HEK293T (cell line): ENCODE measurements around the gene ZNF705A.
A peak's percentile ranks its signal among the peaks of the same experiment; 100 is the strongest.
"Not testable (repeated sequence)": the region's sequence is repeated elsewhere in the genome, so short reads cannot be mapped to it uniquely, and the experiment has no call there.

Source experiments
- CTCF ChIA-PET: fragments of 350-600 bp; formaldehyde crosslinking; extraction: SDS; loops from one replicate; lab custom pipeline; 2021; ENCODE audit warnings: antibody characterized with exemption, inconsistent platforms; lab: Yijun Ruan, JAX
- POLR2A ChIA-PET: fragments of 350-600 bp; formaldehyde crosslinking; extraction: SDS; loops from one replicate; lab custom pipeline; 2020; ENCODE audit warnings: antibody characterized with exemption, inconsistent platforms; lab: Yijun Ruan, JAX
- DNase-seq: peaks from one replicate; pipeline ENCODE4 v3.0.0; 2012; ENCODE audit warnings: mixed read lengths; ENCODE audit errors: extremely low spot score
- ARNT ChIP-seq: fragments of 450-650 bp; IDR thresholded peaks from 2 replicates; pipeline ENCODE4 v1.6.1; 2017; ENCODE audit warnings: mild to moderate bottlenecking
- BHLHE40 ChIP-seq: fragments of 450-650 bp; IDR thresholded peaks from 2 replicates; pipeline ENCODE4 v1.6.1; 2016; ENCODE audit warnings: mild to moderate bottlenecking, moderate library complexity, borderline replicate concordance
- CTBP1 ChIP-seq: fragments of 450-650 bp; IDR thresholded peaks from 2 replicates; pipeline ENCODE4 v1.6.1; 2016; ENCODE audit warnings: borderline replicate concordance
- ELF4 ChIP-seq: fragments of 450-650 bp; IDR thresholded peaks from 2 replicates; pipeline ENCODE4 v1.6.1; 2017; ENCODE audit warnings: antibody characterized with exemption
- FOXA1 ChIP-seq: fragments of 450-650 bp; IDR thresholded peaks from 2 replicates; pipeline ENCODE4 v1.6.1; 2016; ENCODE audit warnings: mild to moderate bottlenecking
- FOXM1 ChIP-seq: fragments of 450-650 bp; IDR thresholded peaks from 2 replicates; pipeline ENCODE4 v1.6.1; 2017; ENCODE audit warnings: mild to moderate bottlenecking, borderline replicate concordance
- HDGF ChIP-seq: fragments of 450-650 bp; IDR thresholded peaks from 2 replicates; pipeline ENCODE4 v1.6.1; 2017; ENCODE audit warnings: antibody characterized with exemption, borderline replicate concordance
- L3MBTL2 ChIP-seq: fragments of 450-650 bp; conservative IDR thresholded peaks from 2 replicates; pipeline ENCODE4 v1.6.1; 2016; ENCODE audit warnings: mild to moderate bottlenecking
- LEF1 ChIP-seq: fragments of 450-650 bp; IDR thresholded peaks from 2 replicates; pipeline ENCODE4 v1.6.1; 2017; ENCODE audit warnings: mild to moderate bottlenecking, borderline replicate concordance
- NFRKB ChIP-seq: fragments of 450-650 bp; IDR thresholded peaks from 2 replicates; pipeline ENCODE4 v1.6.1; 2016; ENCODE audit warnings: mild to moderate bottlenecking, moderate library complexity
- PKNOX1 ChIP-seq: fragments of 450-650 bp; IDR thresholded peaks from 2 replicates; pipeline ENCODE4 v1.6.1; 2016
- TARDBP ChIP-seq: fragments of 450-650 bp; IDR thresholded peaks from 2 replicates; pipeline ENCODE4 v1.6.1; 2016
- ZNF384 ChIP-seq: fragments of 450-650 bp; IDR thresholded peaks from 2 replicates; pipeline ENCODE4 v1.6.1; 2016

ZNF705A gene

GRCh38 chr12:8182923-8183322 lies 26.1 kb downstream of the ZNF705A start:
- DNase-seq, CTCF ChIA-PET, POLR2A ChIA-PET: not testable (repeated sequence)

GRCh38 chr12:8183346-8183745 lies 26.5 kb downstream of the ZNF705A start:
- DNase-seq, CTCF ChIA-PET, POLR2A ChIA-PET: not testable (repeated sequence)

- DNase-seq, CTCF ChIA-PET, POLR2A ChIA-PET: not testable (repeated sequence)
These were observed 27.4 kb downstream of the ZNF705A start for GRCh38 chr12:8184206-8184605.

- DNase-seq, POLR2A ChIA-PET: not testable (repeated sequence)
These were observed 31.3 kb downstream of the ZNF705A start for GRCh38 chr12:8188088-8188487.

GRCh38 chr12:8197685-8198308 lies 41.0 kb downstream of the ZNF705A start:
- CTCF ChIA-PET = interaction anchor here (0.7 kb wide), 1 partner anchor 433 kb away, joined by 4 read pairs; no protein-coding TSS in a partner anchor
- POLR2A ChIA-PET, DNase-seq: not testable (repeated sequence)

More at GRCh38 chr12:8188088-8188487, 31.3 kb downstream of the ZNF705A start:
- CTCF ChIA-PET = not testable (repeated sequence)

GRCh38 chr12:8218711-8219382 lies 62.0 kb downstream of the ZNF705A start:
- DNase-seq = peak; percentile 62
- CTCF ChIA-PET = interaction anchor here (0.8 kb wide), 1 partner anchor 19 kb away, joined by 3 read pairs; no protein-coding TSS in a partner anchor
- POLR2A ChIA-PET = not testable (repeated sequence)

- POLR2A ChIA-PET = not testable (repeated sequence)
- CTCF ChIA-PET = interaction anchor here (2.1 kb wide), 1 partner anchor 10 kb away, joined by 4 read pairs; no protein-coding TSS in a partner anchor
These were observed 64.6 kb downstream of the ZNF705A start for GRCh38 chr12:8221375-8221774.

GRCh38 chr12:8221844-8222243 lies 65.0 kb downstream of the ZNF705A start:
- DNase-seq, POLR2A ChIA-PET: not testable (repeated sequence)
- CTCF ChIA-PET = interaction anchor here (2.1 kb wide), 1 partner anchor 9 kb away, joined by 4 read pairs; no protein-coding TSS in a partner anchor

More at GRCh38 chr12:8221375-8221774, 64.6 kb downstream of the ZNF705A start:
- not testable (repeated sequence) for DNase-seq

GRCh38 chr12:8222303-8222702 lies 65.5 kb downstream of the ZNF705A start:
- POLR2A ChIA-PET, DNase-seq: not testable (repeated sequence)
- CTCF ChIA-PET = interaction anchor here (2.1 kb wide), 1 partner anchor 9 kb away, joined by 4 read pairs; no protein-coding TSS in a partner anchor

- CTCF ChIA-PET, POLR2A ChIA-PET, DNase-seq: not testable (repeated sequence)
These were observed 66.8 kb downstream of the ZNF705A start for GRCh38 chr12:8223646-8224045.

GRCh38 chr12:8224782-8225181 lies 68.0 kb downstream of the ZNF705A start:
- POLR2A ChIA-PET = not testable (repeated sequence)

GRCh38 chr12:8226355-8226754 lies 69.5 kb downstream of the ZNF705A start:
- ChIA-PET POLR2A (no interaction called here), CTCF (interaction anchor here (0.6 to 0.9 kb wide), 3 partner anchors 117 to 1582 kb away, joined by 3 to 4 read pairs (median 4); no protein-coding TSS in a partner anchor)
- TF ChIP-seq LEF1 (no peak), CTBP1 (no peak), ELF4 (no peak), FOXM1 (no peak), PKNOX1 (no peak), ARNT (no peak), HDGF (no peak), FOXA1 (no peak), L3MBTL2 (no peak), TARDBP (no peak), ZNF384 (no peak), NFRKB (no peak), BHLHE40 (no peak)
- DNase-seq = no peak

More at GRCh38 chr12:8224782-8225181, 68.0 kb downstream of the ZNF705A start:
- CTCF ChIA-PET, DNase-seq: not testable (repeated sequence)

- POLR2A ChIA-PET, DNase-seq: not testable (repeated sequence)
- CTCF ChIA-PET = interaction anchor here (0.9 kb wide), 1 partner anchor 181 kb away, joined by 3 read pairs; no protein-coding TSS in a partner anchor
These were observed 70.3 kb downstream of the ZNF705A start, which contains the start of gene FAM90A1 for GRCh38 chr12:8226992-8227731. Gene FAM90A1, minus strand, starts transcription at chr12:8227618. Its CDS starts 2,786 bp downstream, at chr12:8224832.

- DNase-seq, POLR2A ChIA-PET, CTCF ChIA-PET: not testable (repeated sequence)
These were observed 70.9 kb downstream of the ZNF705A start for GRCh38 chr12:8227732-8228077.
